Sigmoid colon (tissue), 3 donors: ENCODE results near the gene BOLA3.

Source experiments
- CTCF ChIP-seq, 4 experiments: fragments of 450-650 bp in 3 of 4; fragments of 200-600 bp in 1 of 4; IDR thresholded peaks; one replicate each; pipeline ENCODE4 v1.5.1; 2016 to 2019; ENCODE audit warnings: antibody characterized with exemption in 4 of 4, mild to moderate bottlenecking in 3 of 4, moderate library complexity in 2 of 4
- POLR2A ChIP-seq, 2 donors: fragments of 450-650 bp; IDR thresholded peaks; one replicate each; pipeline ENCODE4 v1.6.1; 2016; ENCODE audit warnings: antibody characterized with exemption in 2 of 2, mild to moderate bottlenecking in 2 of 2, moderate library complexity in 2 of 2

GRCh38 chr2:74099271-74099670 lies 48.4 kb downstream of the BOLA3 start:
- TF ChIP-seq CTCF (IDR thresholded peaks at IDR 0.05) (no peak), POLR2A (IDR thresholded peaks at IDR 0.05) (no peak)
